PC-3 (cell line): ENCODE results near the gene GALNT1.

Experiments used
- EZH2 ChIP-seq: fragments of 300-600 bp; sonication (generic); IDR thresholded peaks from one replicate; pipeline ENCODE4 v1.6.1; 2017; ENCODE audit warnings: antibody characterized with exemption, mild to moderate bottlenecking, low read length; ENCODE audit not compliant: unreplicated experiment
- EZH2phosphoT487 ChIP-seq: fragments of 300-600 bp; sonication (generic); IDR thresholded peaks from 2 replicates; pipeline ENCODE4 v1.6.1; 2018; ENCODE audit warnings: mild to moderate bottlenecking, antibody characterized with exemption, low read length, borderline replicate concordance
- TF ChIP-seq, protein P1 (sequence below): fragments of 300-600 bp; sonication (generic); conservative IDR thresholded peaks from 2 replicates; pipeline ENCODE4 v1.5.1; 2017; ENCODE audit warnings: antibody characterized with exemption, low read depth, mild to moderate bottlenecking, low read length

- TF ChIP-seq, protein P1, sequence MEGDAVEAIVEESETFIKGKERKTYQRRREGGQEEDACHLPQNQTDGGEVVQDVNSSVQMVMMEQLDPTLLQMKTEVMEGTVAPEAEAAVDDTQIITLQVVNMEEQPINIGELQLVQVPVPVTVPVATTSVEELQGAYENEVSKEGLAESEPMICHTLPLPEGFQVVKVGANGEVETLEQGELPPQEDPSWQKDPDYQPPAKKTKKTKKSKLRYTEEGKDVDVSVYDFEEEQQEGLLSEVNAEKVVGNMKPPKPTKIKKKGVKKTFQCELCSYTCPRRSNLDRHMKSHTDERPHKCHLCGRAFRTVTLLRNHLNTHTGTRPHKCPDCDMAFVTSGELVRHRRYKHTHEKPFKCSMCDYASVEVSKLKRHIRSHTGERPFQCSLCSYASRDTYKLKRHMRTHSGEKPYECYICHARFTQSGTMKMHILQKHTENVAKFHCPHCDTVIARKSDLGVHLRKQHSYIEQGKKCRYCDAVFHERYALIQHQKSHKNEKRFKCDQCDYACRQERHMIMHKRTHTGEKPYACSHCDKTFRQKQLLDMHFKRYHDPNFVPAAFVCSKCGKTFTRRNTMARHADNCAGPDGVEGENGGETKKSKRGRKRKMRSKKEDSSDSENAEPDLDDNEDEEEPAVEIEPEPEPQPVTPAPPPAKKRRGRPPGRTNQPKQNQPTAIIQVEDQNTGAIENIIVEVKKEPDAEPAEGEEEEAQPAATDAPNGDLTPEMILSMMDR, result no peak
- TF ChIP-seq EZH2, result no peak
- no peak for TF ChIP-seq EZH2phosphoT487
Observed at GRCh38 chr18:35694808-35695207, 113.3 kb downstream of the GALNT1 start.
